Stomach (tissue), 9 donors: ENCODE results near the gene PRKACA. TPM values are rescaled to one million over a fixed set of nuclear protein-coding genes. Genes with fewer than 3 reads are reported as not detected.

Experiments
- DNase-seq, 2 donors: peaks; one replicate each; pipeline versions ENCODE4 v3.0.0 to v3.0.0-alpha.2; 2013 to 2019
- H3K27ac ChIP-seq, 5 donors: fragments of 200-600 bp in 4 of 5; sonication (generic) in 4 of 5; one replicate each; pipeline ENCODE4 v1.5.1; 2013 to 2019; ENCODE audit warnings: mild to moderate bottlenecking in 1 of 5, moderate library complexity in 1 of 5
- H3K27me3 ChIP-seq, 3 donors: fragments of 200-600 bp; sonication (generic); one replicate each; pipeline ENCODE4 v1.5.1; 2017 to 2019; ENCODE audit warnings: mixed run types in 1 of 3
- H3K36me3 ChIP-seq, 4 donors: fragments of 200-600 bp; sonication (generic); 1 replicate in 3 of 4; 2 replicates in 1 of 4; pipeline ENCODE4 v1.5.1; 2016 to 2019
- H3K4me1 ChIP-seq, 4 donors: fragments of 200-600 bp; sonication (generic); one replicate each; pipeline ENCODE4 v1.5.1; 2016 to 2019
- H3K4me3 ChIP-seq, 4 donors: fragments of 200-600 bp; sonication (generic) in 3 of 4; one replicate each; pipeline ENCODE4 v1.5.1; 2016 to 2019; ENCODE audit warnings: mild to moderate bottlenecking in 1 of 4
- H3K9me3 ChIP-seq, 4 donors: fragments of 200-600 bp; sonication (generic); one replicate each; pipeline ENCODE4 v1.5.1; 2016 to 2019
- CTCF ChIP-seq, 7 experiments: fragments of 450-650 bp in 4 of 7; fragments of 200-600 bp in 3 of 7; sonication (generic) in 3 of 7; IDR thresholded peaks; one replicate each; pipeline ENCODE4 v1.5.1; 2016 to 2019; ENCODE audit warnings: antibody characterized with exemption in 7 of 7, control low read depth in 2 of 7, mild to moderate bottlenecking in 1 of 7
- EP300 ChIP-seq: sonication (generic); formaldehyde crosslinking; IDR thresholded peaks from one replicate; pipeline ENCODE4 v1.6.1; 2017; ENCODE audit warnings: antibody characterized with exemption
- POLR2A ChIP-seq, 4 donors: fragments of 450-650 bp; IDR thresholded peaks; one replicate each; pipeline ENCODE4 v1.6.1; 2016; ENCODE audit warnings: antibody characterized with exemption in 4 of 4, control low read depth in 2 of 4, mild to moderate bottlenecking in 1 of 4, moderate library complexity in 1 of 4
- POLR2AphosphoS5 ChIP-seq, 3 donors: sonication (generic); formaldehyde crosslinking; IDR thresholded peaks; one replicate each; pipeline ENCODE4 v1.6.1; 2016; ENCODE audit warnings: antibody characterized with exemption in 3 of 3
- WGBS, 5 donors: extraction: QIAGEN DNeasy Blood & Tissue Kit in 3 of 5; methylation state at CpG; one replicate each; pipeline versions ENCODE4 v1.1.5 to v1.1.7; 2013 to 2018; 5-methylcytosine and 5-hydroxymethylcytosine counted together
- intact Hi-C: fragments of 100-400 bp; cut with DNase I; formaldehyde crosslinking; loops from one replicate; pipeline ENCODE4 v1.15.1; 2023; ENCODE audit warnings: low total_unique reads
- polyA plus RNA-seq, 3 donors: library from polyadenylated mRNA; stranded (reverse); fragments of 200-250 nt; gene quantifications; one replicate each; pipeline ENCODE4 v1.2.3, GENCODE V29; 2013
- total RNA-seq, 5 donors: library from RNA; depleted of rRNA; stranded (reverse); fragments of >200 nt; gene quantifications; one replicate each; pipeline versions ENCODE4 v1.1.0 to v1.2.3, GENCODE V29; 2014 to 2016
- donor health status: healthy with polysubstance abuse.
- donor health status: Bipolar disorder and iron deficiency.
- donor health status: healthy.

PRKACA gene
- total and polyA plus RNA-seq, 8 donors = 14.7 to 159 (median 29.9) TPM

GRCh38 chr19:14116918-14117578 is 514 bp downstream of the PRKACA start:
- Histone ChIP-seq H3K4me3 (peak overlapping the region; percentile 91 to 99 (median 95)), H3K9me3 (no peaks in the 10 kb centered on the region), H3K36me3 (peaks cover 0 to 1% (median 0%) of the 10 kb centered on the region in 4 donors), H3K27ac (peak overlapping the region; percentile 68 to 99 (median 85)), H3K4me1 (peaks cover 62 to 74% (median 69%) of the 10 kb centered on the region in 4 donors), H3K27me3 (no peaks in the 10 kb centered on the region)
- 0 to 2% (median 1%) methylated on average over 16 to 33 of the region's 33 CpGs for WGBS, 5 donors
- DNase-seq = peak in 1 of 2 donors; percentile 64
- TF ChIP-seq CTCF (IDR thresholded peaks at IDR 0.05) (no peak), POLR2AphosphoS5 (IDR thresholded peaks at IDR 0.05) (no peak), POLR2A (IDR thresholded peaks at IDR 0.05) (no peak), EP300 (no peak)
- intact Hi-C loops = no loop called here

- Histone ChIP-seq H3K9me3 (no peaks in the 10 kb centered on the region), H3K4me3 (peak overlapping the region; percentile 91 to 99 (median 95)), H3K36me3 (peaks cover 0 to 5% (median 0%) of the 10 kb centered on the region in 4 donors), H3K27ac (peak overlapping the region in 4 of 5 donors; percentile 83 to 99 (median 91)), H3K27me3 (no peaks in the 10 kb centered on the region), H3K4me1 (peaks cover 62 to 79% (median 74%) of the 10 kb centered on the region in 4 donors)
- TF ChIP-seq POLR2A (IDR thresholded peaks at IDR 0.05) (no peak), POLR2AphosphoS5 (IDR thresholded peaks at IDR 0.05) (no peak), CTCF (IDR thresholded peaks at IDR 0.05) (no peak), EP300 (no peak)
- DNase-seq = no peak
- intact Hi-C loops = no loop called here
- WGBS, 5 donors = 8 to 17% (median 14%) methylated on average over 6 of the region's 6 CpGs
Observed at GRCh38 chr19:14116525-14116917, 1.0 kb downstream of the PRKACA start.

GRCh38 chr19:14115756-14116155 is 1.8 kb downstream of the PRKACA start:
- Histone ChIP-seq H3K27me3 (no peaks in the 10 kb centered on the region), H3K4me3 (peak overlapping the region in 1 of 4 donors; percentile 94), H3K9me3 (no peaks in the 10 kb centered on the region), H3K27ac (peak overlapping the region in 4 of 5 donors; percentile 84 to 99 (median 91)), H3K4me1 (peaks cover 62 to 84% (median 77%) of the 10 kb centered on the region in 4 donors), H3K36me3 (peaks cover 0 to 5% (median 0%) of the 10 kb centered on the region in 4 donors)
- DNase-seq = no peak
- intact Hi-C loops = no loop called here
- TF ChIP-seq EP300 (no peak), POLR2A (IDR thresholded peaks at IDR 0.05) (no peak), CTCF (IDR thresholded peaks at IDR 0.05) (no peak), POLR2AphosphoS5 (IDR thresholded peaks at IDR 0.05) (no peak)
- WGBS, 5 donors = 72 to 85% (median 82%) methylated on average over 5 of the region's 5 CpGs

- 32 to 47% (median 40%) methylated on average over 9 of the region's 9 CpGs for WGBS, 5 donors
- Histone ChIP-seq H3K27me3 (no peaks in the 10 kb centered on the region), H3K4me1 (peaks cover 62 to 86% (median 76%) of the 10 kb centered on the region in 4 donors), H3K36me3 (peaks cover 0 to 5% (median 0%) of the 10 kb centered on the region in 4 donors), H3K27ac (peak overlapping the region; percentile 26 to 99 (median 84)), H3K9me3 (no peaks in the 10 kb centered on the region), H3K4me3 (no peak overlapping the region)
- intact Hi-C loops = no loop called here
- TF ChIP-seq POLR2AphosphoS5 (IDR thresholded peaks at IDR 0.05) (peak in 1 of 3 donors; percentile 4), CTCF (IDR thresholded peaks at IDR 0.05) (peak in 5 of 7 experiments; percentile 43 to 73 (median 49)), POLR2A (IDR thresholded peaks at IDR 0.05) (no peak), EP300 (no peak)
- peak; percentile 60 for DNase-seq
Observed at GRCh38 chr19:14114854-14115253, 2.7 kb downstream of the PRKACA start.
